Activated CD4-positive, alpha-beta T cell treated with anti-CD3 and anti-CD28 coated beads for 36 hours (primary cell): Measurements from ENCODE around the gene ADSS1. TPM values are rescaled to one million over a fixed set of nuclear protein-coding genes. Genes with fewer than 3 reads are reported as not detected.

ENCODE experiments used
- ATAC-seq: fragments of 200-7000 bp; cut with Tn5 transposase; one replicate; pipeline ENCODE4 v1.10.0; 2021; ENCODE audit warnings: mild to moderate bottlenecking, moderate library complexity
- CTCF ChIA-PET: fragments of 350-600 bp; sonication (Branson Sonifier 250); formaldehyde crosslinking; loops from one replicate; lab custom pipeline; 2021; ENCODE audit warnings: antibody characterized with exemption; lab: Charles Lee
- POLR2A ChIA-PET: fragments of 350-600 bp; sonication (Branson Sonifier 250); formaldehyde crosslinking; loops from one replicate; lab custom pipeline; 2021; ENCODE audit warnings: antibody characterized with exemption, inconsistent platforms; lab: Charles Lee
- DNase-seq: peaks from one replicate; pipeline ENCODE4 v3.0.0-alpha.2; 2020
- H3K27ac Mint-ChIP-seq: one replicate; pipeline ENCODE4 v1.8.0; 2021; ENCODE audit warnings: mixed read lengths
- H3K27me3 Mint-ChIP-seq: one replicate; pipeline ENCODE4 v1.8.0; 2021; ENCODE audit warnings: mixed read lengths
- H3K36me3 Mint-ChIP-seq: one replicate; pipeline ENCODE4 v1.8.0; 2021; ENCODE audit warnings: low read depth, mixed read lengths
- H3K4me1 Mint-ChIP-seq: one replicate; pipeline ENCODE4 v1.8.0; 2021; ENCODE audit warnings: mixed read lengths
- H3K4me3 Mint-ChIP-seq: one replicate; pipeline ENCODE4 v1.8.0; 2021; ENCODE audit warnings: mild to moderate bottlenecking, moderate library complexity, mixed read lengths
- H3K9me3 Mint-ChIP-seq: one replicate; pipeline ENCODE4 v1.8.0; 2021; ENCODE audit warnings: low read depth, mixed read lengths
- intact Hi-C, 2 experiments: fragments of 100-400 bp; cut with DNase I in 1 of 2; cut with micrococcal nuclease in 1 of 2; formaldehyde crosslinking; loops; one replicate each; pipeline versions ENCODE4 v1.14.2 to v1.15.1; 2022 to 2024; cut with DNase I, micrococcal nuclease
- total RNA-seq, 2 experiments: library from RNA; stranded (reverse); gene quantifications; one replicate each; pipeline ENCODE4 v1.2.3, GENCODE V29; 2021

ADSS1 gene
- total RNA-seq: 1 to 10 TPM; 2.2 to 3.2 TPM

GRCh38 chr14:104723651-104724406 lies at the start of gene ADSS1:
TSS of gene ADSS1 (plus strand) at chr14:104724229. CDS start at chr14:104724271, 42 bp downstream.
- Mint-ChIP-seq H3K4me1 (no peaks in the 10 kb centered on the region), H3K9me3 (no peaks in the 10 kb centered on the region), H3K36me3 (peaks cover 4% of the 10 kb centered on the region), H3K4me3 (peak within 1 kb of the TSS; percentile 57), H3K27me3 (no peaks in the 10 kb centered on the region), H3K27ac (no peak within 1 kb of the TSS)
- ChIA-PET POLR2A (no interaction called here), CTCF (interaction anchor here (0.7 to 1.2 kb wide), 4 partner anchors 15 to 256 kb away, joined by 3 to 6 read pairs (median 4); no protein-coding TSS in a partner anchor)
- ATAC-seq: peak; percentile 72
- intact Hi-C loops: loop anchor here in 1 of 2 experiments (1.0 kb wide), 3 partner anchors 28 to 102 kb away; partner anchors contain the start of gene INF2
- peak; percentile 73 for DNase-seq

GRCh38 chr14:104675447-104675846 lies 48.6 kb upstream of the ADSS1 start:
- Mint-ChIP-seq H3K9me3 (no peaks in the 10 kb centered on the region), H3K27ac (no peak overlapping the region), H3K4me1 (peaks cover 14% of the 10 kb centered on the region), H3K27me3 (no peaks in the 10 kb centered on the region), H3K4me3 (no peak overlapping the region), H3K36me3 (no peaks in the 10 kb centered on the region)
- intact Hi-C loops: loop anchor here in 1 of 2 experiments (5.0 kb wide), 1 partner anchor 627 kb away; the partner anchor contains the start of gene BRF1
- ChIA-PET CTCF (no interaction called here), POLR2A (no interaction called here)
- ATAC-seq: no peak
- no peak for DNase-seq

- Mint-ChIP-seq H3K9me3 (no peaks in the 10 kb centered on the region), H3K4me1 (peaks cover 14% of the 10 kb centered on the region), H3K27ac (no peak overlapping the region), H3K36me3 (no peaks in the 10 kb centered on the region), H3K4me3 (no peak overlapping the region), H3K27me3 (no peaks in the 10 kb centered on the region)
- ATAC-seq (no peak), DNase-seq (no peak)
- POLR2A ChIA-PET: no interaction called here
- CTCF ChIA-PET: no interaction called here
- intact Hi-C loops: loop anchor here in 1 of 2 experiments (5.0 kb wide), 1 partner anchor 626 kb away; the partner anchor contains the start of gene BRF1
These were observed 47.8 kb upstream of the ADSS1 start for GRCh38 chr14:104676130-104676693.

- peak overlapping the region; percentile 47 for H3K27ac Mint-ChIP-seq
These were observed 47.1 kb upstream of the ADSS1 start for GRCh38 chr14:104676694-104677511.

GRCh38 chr14:104677512-104678332 lies 46.3 kb upstream of the ADSS1 start:
- Mint-ChIP-seq H3K36me3 (no peaks in the 10 kb centered on the region), H3K4me1 (peaks cover 14% of the 10 kb centered on the region), H3K4me3 (peak overlapping the region; percentile 62), H3K27ac (peak overlapping the region; percentile 79), H3K27me3 (no peaks in the 10 kb centered on the region), H3K9me3 (no peaks in the 10 kb centered on the region)
- DNase-seq (peak; percentile 88), ATAC-seq (peak; percentile 81)
- POLR2A ChIA-PET: interaction anchor here (0.6 to 1.3 kb wide), 4 partner anchors 10 to 766 kb away, joined by 3 to 8 read pairs (median 4); no protein-coding TSS in a partner anchor
- CTCF ChIA-PET: interaction anchor here (0.5 to 1.1 kb wide), 4 partner anchors 11 to 803 kb away, joined by 3 to 5 read pairs (median 3); no protein-coding TSS in a partner anchor
- intact Hi-C loops: loop anchor here in 1 of 2 experiments (1.0 to 5.0 kb wide), 3 partner anchors 12 to 625 kb away; partner anchors contain the start of genes BRF1 and INF2

More at GRCh38 chr14:104676694-104677511, 47.1 kb upstream of the ADSS1 start:
- ChIA-PET CTCF (interaction anchor here (0.5 to 1.1 kb wide), 3 partner anchors 12 to 802 kb away, joined by 3 to 5 read pairs (median 3); no protein-coding TSS in a partner anchor), POLR2A (interaction anchor here (0.6 to 1.3 kb wide), 3 partner anchors 11 to 765 kb away, joined by 3 to 8 read pairs (median 4); no protein-coding TSS in a partner anchor)
- Mint-ChIP-seq H3K27me3 (no peaks in the 10 kb centered on the region), H3K9me3 (no peaks in the 10 kb centered on the region), H3K36me3 (no peaks in the 10 kb centered on the region), H3K4me1 (peaks cover 14% of the 10 kb centered on the region), H3K4me3 (peak overlapping the region; percentile 62)
- intact Hi-C loops: loop anchor here in 1 of 2 experiments (1.0 to 5.0 kb wide), 3 partner anchors 12 to 625 kb away; partner anchors contain the start of genes BRF1 and INF2
- DNase-seq (peak; percentile 80), ATAC-seq (peak; percentile 59)

GRCh38 chr14:104678346-104678745 lies 45.7 kb upstream of the ADSS1 start:
- DNase-seq: no peak
- intact Hi-C loops: loop anchor here in 1 of 2 experiments (5.0 kb wide), 1 partner anchor 624 kb away; the partner anchor contains the start of gene BRF1
- CTCF ChIA-PET: interaction anchor here (0.8 kb wide), 1 partner anchor 338 kb away, joined by 3 read pairs; no protein-coding TSS in a partner anchor
- POLR2A ChIA-PET: interaction anchor here (1.2 to 1.3 kb wide), 2 partner anchors 10 to 13 kb away, joined by 3 to 8 read pairs; no protein-coding TSS in a partner anchor
- H3K4me3 Mint-ChIP-seq: peak overlapping the region; percentile 62
- no peaks in the 10 kb centered on the region for H3K27me3 Mint-ChIP-seq
- no peaks in the 10 kb centered on the region for H3K36me3 Mint-ChIP-seq
- no peaks in the 10 kb centered on the region for H3K9me3 Mint-ChIP-seq
- H3K4me1 Mint-ChIP-seq: peaks cover 14% of the 10 kb centered on the region
- no peak for ATAC-seq
- H3K27ac Mint-ChIP-seq: peak overlapping the region; percentile 79

- Mint-ChIP-seq H3K27ac (no peak overlapping the region), H3K4me1 (peaks cover 11% of the 10 kb centered on the region), H3K9me3 (no peaks in the 10 kb centered on the region), H3K4me3 (peak overlapping the region; percentile 62), H3K27me3 (no peaks in the 10 kb centered on the region), H3K36me3 (no peaks in the 10 kb centered on the region)
- DNase-seq: no peak
- ATAC-seq: no peak
- CTCF ChIA-PET: no interaction called here
- POLR2A ChIA-PET: no interaction called here
- intact Hi-C loops: loop anchor here in 1 of 2 experiments (5.0 kb wide), 1 partner anchor 623 kb away; the partner anchor contains the start of gene BRF1
These were observed 44.9 kb upstream of the ADSS1 start for GRCh38 chr14:104678901-104679705.

- ATAC-seq: no peak
- ChIA-PET POLR2A (no interaction called here), CTCF (no interaction called here)
- intact Hi-C loops: no loop called here
- Mint-ChIP-seq H3K36me3 (no peaks in the 10 kb centered on the region), H3K9me3 (no peaks in the 10 kb centered on the region), H3K4me3 (no peak overlapping the region), H3K27ac (no peak overlapping the region), H3K27me3 (no peaks in the 10 kb centered on the region), H3K4me1 (peaks cover 14% of the 10 kb centered on the region)
- DNase-seq: no peak
These were observed 43.8 kb upstream of the ADSS1 start for GRCh38 chr14:104680056-104680805.
